ENCODE data around the gene GALNT2.

The GALNT2 gene

GRCh38 chr1:230286166-230286889, 219.3 kb downstream of the GALNT2 start:
- DNase-seq: no peak

- DNase-seq: no peak
Measured at GRCh38 chr1:230286890-230287269, 219.8 kb downstream of the GALNT2 start.

GRCh38 chr1:230287674-230288315, 220.8 kb downstream of the GALNT2 start:
- no peak for DNase-seq

- no peak for DNase-seq
Measured at GRCh38 chr1:230288641-230289349, 221.8 kb downstream of the GALNT2 start.

GRCh38 chr1:230289350-230289644, 222.3 kb downstream of the GALNT2 start:
- DNase-seq: no peak

GRCh38 chr1:230291731-230292620, 224.9 kb downstream of the GALNT2 start:
- DNase-seq: no peak

GRCh38 chr1:230292689-230293389, 225.8 kb downstream of the GALNT2 start:
- DNase-seq: no peak

GRCh38 chr1:230293390-230293700, 226.3 kb downstream of the GALNT2 start:
- no peak for DNase-seq

- DNase-seq: no peak
Measured at GRCh38 chr1:230295367-230295766, 228.3 kb downstream of the GALNT2 start.

- DNase-seq: no peak
Measured at GRCh38 chr1:230299191-230300006, 232.4 kb downstream of the GALNT2 start.

- no peak for DNase-seq
Measured at GRCh38 chr1:230300322-230301301, 233.6 kb downstream of the GALNT2 start.

- DNase-seq: no peak
Measured at GRCh38 chr1:230301322-230301721, 234.3 kb downstream of the GALNT2 start.

GRCh38 chr1:230301822-230302221, 234.8 kb downstream of the GALNT2 start:
- DNase-seq: no peak

- no peak for DNase-seq
Measured at GRCh38 chr1:230303069-230303468, 236.0 kb downstream of the GALNT2 start.

- DNase-seq: no peak
Measured at GRCh38 chr1:230303822-230304221, 236.8 kb downstream of the GALNT2 start.

GRCh38 chr1:230306169-230306568, 239.1 kb downstream of the GALNT2 start:
- no peak for DNase-seq

GRCh38 chr1:230307213-230307612, 240.2 kb downstream of the GALNT2 start:
- no peak for DNase-seq

- no peak for DNase-seq
Measured at GRCh38 chr1:230308039-230308438, 241.0 kb downstream of the GALNT2 start.

GRCh38 chr1:230308821-230309220, 241.8 kb downstream of the GALNT2 start:
- no peak for DNase-seq

GRCh38 chr1:230309646-230310177, 242.7 kb downstream of the GALNT2 start:
- no peak for DNase-seq

All from GOT3 (cell line).